Keratinocyte (primary cell): ENCODE measurements around the gene HLX. TPM values are rescaled to one million over a fixed set of nuclear protein-coding genes. Genes with fewer than 3 reads are reported as not detected.

ENCODE experiments used
- DNase-seq: peaks from one replicate; pipeline ENCODE4 v3.0.0-alpha.2; 2011; ENCODE audit warnings: low read depth, missing footprints, low spot score
- FAIRE-seq: peaks from 2 replicates; lab custom pipeline; 2011; peaks lifted over from hg19 to GRCh38; lab: Jason Lieb, UNC
- H2AFZ ChIP-seq: 2 replicates; pipeline ENCODE4 v1.6.0; 2012; ENCODE audit warnings: low read length, control low read depth, inconsistent platforms; ENCODE audit not compliant: control insufficient read depth
- H3K27ac ChIP-seq: 2 replicates; pipeline ENCODE4 v1.5.1; 2011; ENCODE audit warnings: low read length; ENCODE audit not compliant: control insufficient read depth, insufficient read depth
- H3K27me3 ChIP-seq: 3 replicates; pipeline ENCODE4 v1.6.0; 2011; ENCODE audit warnings: low read length; ENCODE audit not compliant: control insufficient read depth, insufficient read depth; ENCODE audit errors: extremely low read depth
- H3K36me3 ChIP-seq, 2 experiments: 2 replicates in 1 of 2; 3 replicates in 1 of 2; pipeline ENCODE4 v1.5.1; 2011; ENCODE audit warnings: low read length in 2 of 2, mild to moderate bottlenecking in 1 of 2; ENCODE audit not compliant: control insufficient read depth in 2 of 2, insufficient read depth in 2 of 2; ENCODE audit errors: extremely low read depth in 1 of 2
- H3K4me1 ChIP-seq: 3 replicates; pipeline ENCODE4 v1.5.1; 2011; ENCODE audit warnings: low read length; ENCODE audit not compliant: control insufficient read depth, insufficient read depth; ENCODE audit errors: extremely low read depth
- H3K4me2 ChIP-seq: 3 replicates; pipeline ENCODE4 v1.6.0; 2011; ENCODE audit warnings: low read depth, low read length; ENCODE audit not compliant: control insufficient read depth, insufficient read depth; ENCODE audit errors: extremely low read depth
- H3K4me3 ChIP-seq, 3 experiments: fragments of 200-600 bp in 1 of 3; sonication (generic) in 1 of 3; 2 replicates in 2 of 3; 3 replicates in 1 of 3; pipeline ENCODE4 v1.5.1; 2011 to 2016; ENCODE audit warnings: low read length in 3 of 3, mild to moderate bottlenecking in 3 of 3, control low read depth in 2 of 3, inconsistent platforms in 1 of 3, low read depth in 1 of 3, mixed read lengths in 1 of 3, mixed run types in 1 of 3, moderate library complexity in 1 of 3; ENCODE audit not compliant: control insufficient read depth in 2 of 3, insufficient read depth in 2 of 3; ENCODE audit errors: extremely low read depth in 1 of 3
- H3K79me2 ChIP-seq: 2 replicates; pipeline ENCODE4 v1.6.0; 2012; ENCODE audit warnings: low read length; ENCODE audit not compliant: control insufficient read depth, insufficient read depth
- H3K9ac ChIP-seq: 3 replicates; pipeline ENCODE4 v1.6.0; 2011; ENCODE audit warnings: low read length; ENCODE audit not compliant: control insufficient read depth, insufficient read depth; ENCODE audit errors: extremely low read depth
- H3K9me1 ChIP-seq: 3 replicates; pipeline ENCODE4 v1.6.0; 2011; ENCODE audit warnings: low read length; ENCODE audit not compliant: control insufficient read depth, insufficient read depth; ENCODE audit errors: extremely low read depth
- H3K9me3 ChIP-seq: 2 replicates; pipeline ENCODE4 v1.5.1; 2012; ENCODE audit warnings: low read depth, low read length; ENCODE audit not compliant: control insufficient read depth
- H4K20me1 ChIP-seq: 3 replicates; pipeline ENCODE4 v1.6.0; 2011; ENCODE audit warnings: low read length; ENCODE audit not compliant: control insufficient read depth, insufficient read depth; ENCODE audit errors: extremely low read depth
- CTCF ChIP-seq, 3 experiments: IDR thresholded peaks in 1 of 3; conservative IDR thresholded peaks in 1 of 3; optimal IDR thresholded peaks in 1 of 3; 2 replicates in 2 of 3; 3 replicates in 1 of 3; pipeline versions ENCODE3 to v1.5.1; 2011; ENCODE audit warnings: low read length in 3 of 3, mild to moderate bottlenecking in 3 of 3, moderate library complexity in 2 of 3, control low read depth in 1 of 3, inconsistent platforms in 1 of 3; ENCODE audit not compliant: insufficient read depth in 2 of 3; ENCODE audit errors: extremely low read depth in 1 of 3
- EZH2 ChIP-seq: IDR thresholded peaks from one replicate; pipeline ENCODE4 v1.6.1; 2012; ENCODE audit warnings: inconsistent platforms, mild to moderate bottlenecking, low read length, moderate library complexity
- dilution Hi-C: fragments of 300-500 bp; cut with MboI; formaldehyde crosslinking; loops from one replicate; pipeline ENCODE4 v1.7.0; 2020; ENCODE audit warnings: low sequenced_read_pairs; ENCODE audit not compliant: extremely low pct_ligation_motif_present
- polyA plus RNA-seq, 5 experiments: library from polyadenylated mRNA; depleted of rRNA in 3 of 5; stranded (reverse) in 3 of 5; stranded (forward) in 1 of 5; unstranded in 1 of 5; fragments of >200 nt; gene quantifications; 1 replicate in 1 of 5; 2 replicates in 3 of 5; 3 replicates in 1 of 5; pipeline versions ENCODE4 v1.2.1 to v1.2.3, GENCODE V29; 2011 to 2012; ENCODE audit warnings: missing spikeins in 2 of 5, low read depth in 1 of 5, low replicate concordance in 1 of 5

HLX gene
- polyA plus RNA-seq, 1 donor (not counting 4 experiments of a cell fraction or from before 2014, with no cell fraction given), result not detected

GRCh38 chr1:220922951-220923350 lies 43.7 kb downstream of the HLX start:
- FAIRE-seq, result no peak
- dilution Hi-C loops, result no loop called here

GRCh38 chr1:220924331-220924970 lies 45.2 kb downstream of the HLX start:
- Histone ChIP-seq H3K9me3 (no peaks in the 10 kb centered on the region), H3K9me1 (no peaks in the 10 kb centered on the region), H3K27ac (no peak overlapping the region), H3K4me3 (no peak overlapping the region), H4K20me1 (no peaks in the 10 kb centered on the region), H3K36me3 (no peaks in the 10 kb centered on the region), H2AFZ (no peak overlapping the region), H3K79me2 (no peaks in the 10 kb centered on the region), H3K4me1 (no peaks in the 10 kb centered on the region), H3K27me3 (no peaks in the 10 kb centered on the region), H3K9ac (no peak overlapping the region), H3K4me2 (no peak overlapping the region)
- FAIRE-seq, result no peak
- TF ChIP-seq CTCF (optimal IDR thresholded peaks at IDR 0.05 in 1 of 3, IDR thresholded peaks at IDR 0.05 in 1 of 3, conservative IDR thresholded peaks at IDR 0.05 in 1 of 3; ENCODE audit: extremely low read depth in 1 of 3, insufficient read depth in 2 of 3, low read length in 3 of 3), result no peak
- TF ChIP-seq EZH2, result no peak
- DNase-seq, result no peak
- dilution Hi-C loops, result no loop called here

More at GRCh38 chr1:220922951-220923350, 43.7 kb downstream of the HLX start:
- no peak for DNase-seq
- no peak overlapping the region for H2AFZ ChIP-seq
- H3K9me3 ChIP-seq, result no peaks in the 10 kb centered on the region
- H4K20me1 ChIP-seq, result no peaks in the 10 kb centered on the region
- H3K4me2 ChIP-seq, result no peak overlapping the region
- no peak for TF ChIP-seq CTCF (optimal IDR thresholded peaks at IDR 0.05 in 1 of 3, IDR thresholded peaks at IDR 0.05 in 1 of 3, conservative IDR thresholded peaks at IDR 0.05 in 1 of 3; ENCODE audit: extremely low read depth in 1 of 3, insufficient read depth in 2 of 3, low read length in 3 of 3)
- no peak for TF ChIP-seq EZH2
- H3K9ac ChIP-seq, result no peak overlapping the region
- no peaks in the 10 kb centered on the region for H3K36me3 ChIP-seq
- H3K4me3 ChIP-seq, result no peak overlapping the region
- H3K79me2 ChIP-seq, result no peaks in the 10 kb centered on the region
- no peak overlapping the region for H3K27ac ChIP-seq
- H3K27me3 ChIP-seq, result no peaks in the 10 kb centered on the region
- no peaks in the 10 kb centered on the region for H3K9me1 ChIP-seq
- no peaks in the 10 kb centered on the region for H3K4me1 ChIP-seq
